ENCODE results near the gene CEP152.

Gene CEP152

DNA sequence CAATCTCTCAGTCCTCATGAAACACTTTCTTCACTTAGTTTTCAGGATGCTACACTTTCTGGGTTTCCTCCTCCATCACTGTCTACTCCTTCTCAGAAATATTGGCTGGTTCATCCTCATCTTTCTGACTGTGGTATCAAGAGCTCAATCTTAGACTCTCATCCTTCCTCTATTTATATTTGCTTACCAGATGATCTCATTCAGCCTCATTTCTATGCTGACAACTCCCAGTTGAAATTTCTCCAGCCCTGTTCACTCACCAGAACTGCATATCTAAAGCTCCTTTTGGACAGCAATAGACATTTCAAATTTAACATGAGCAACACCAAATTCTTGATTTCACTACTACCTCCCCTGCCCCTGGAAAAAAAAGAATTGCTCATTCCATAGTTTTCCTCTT is 117.4 kb downstream of the CEP152 start:
- Histone ChIP-seq H3K27ac (ENCODE audit: extremely low read depth, low read depth, low read length) (no peak overlapping the region), H3K36me3 (ENCODE audit: control insufficient read depth in 2 of 2, insufficient read depth in 1 of 2, low read length in 2 of 2) (no peaks in the 10 kb centered on the region), H3K4me3 (ENCODE audit: low read depth, low read length) (no peak overlapping the region), H3K4me1 (ENCODE audit: control insufficient read depth, insufficient read depth, low read length) (no peaks in the 10 kb centered on the region), H3K9me3 (ENCODE audit: control insufficient read depth, insufficient read depth, low read depth, low read length) (no peaks in the 10 kb centered on the region)
- POLR2A ChIA-PET: no interaction called here
- CTCF ChIA-PET: no interaction called here
- TF ChIP-seq, protein P1, sequence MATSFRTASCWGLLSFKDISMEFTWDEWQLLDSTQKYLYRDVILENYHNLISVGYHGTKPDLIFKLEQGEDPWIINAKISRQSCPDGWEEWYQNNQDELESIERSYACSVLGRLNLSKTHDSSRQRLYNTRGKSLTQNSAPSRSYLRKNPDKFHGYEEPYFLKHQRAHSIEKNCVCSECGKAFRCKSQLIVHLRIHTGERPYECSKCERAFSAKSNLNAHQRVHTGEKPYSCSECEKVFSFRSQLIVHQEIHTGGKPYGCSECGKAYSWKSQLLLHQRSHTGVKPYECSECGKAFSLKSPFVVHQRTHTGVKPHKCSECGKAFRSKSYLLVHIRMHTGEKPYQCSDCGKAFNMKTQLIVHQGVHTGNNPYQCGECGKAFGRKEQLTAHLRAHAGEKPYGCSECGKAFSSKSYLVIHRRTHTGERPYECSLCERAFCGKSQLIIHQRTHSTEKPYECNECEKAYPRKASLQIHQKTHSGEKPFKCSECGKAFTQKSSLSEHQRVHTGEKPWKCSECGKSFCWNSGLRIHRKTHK (tag by site-specific recombination; IDR thresholded peaks at IDR 0.05): no peak
- TF ChIP-seq ZNF341 (tag by site-specific recombination; IDR thresholded peaks at IDR 0.05; ENCODE audit: low read depth) (no peak), ZNF423 (tag by site-specific recombination; IDR thresholded peaks at IDR 0.05) (no peak), ZNF214 (tag by site-specific recombination; IDR thresholded peaks at IDR 0.05; ENCODE audit: borderline replicate concordance) (no peak), ZNF140 (tag by site-specific recombination; IDR thresholded peaks at IDR 0.05) (no peak), ZNF24 (tag by site-specific recombination; IDR thresholded peaks at IDR 0.05) (no peak), ZNF791 (tag by site-specific recombination; IDR thresholded peaks at IDR 0.05) (no peak), IKZF3 (tag by site-specific recombination; IDR thresholded peaks at IDR 0.05) (no peak), OSR2 (tag by site-specific recombination; IDR thresholded peaks at IDR 0.05) (no peak), ZNF366 (tag by site-specific recombination; conservative IDR thresholded peaks at IDR 0.05) (no peak), ZBTB1 (tag by site-specific recombination; IDR thresholded peaks at IDR 0.05) (no peak)
- TF ChIP-seq, protein P2, sequence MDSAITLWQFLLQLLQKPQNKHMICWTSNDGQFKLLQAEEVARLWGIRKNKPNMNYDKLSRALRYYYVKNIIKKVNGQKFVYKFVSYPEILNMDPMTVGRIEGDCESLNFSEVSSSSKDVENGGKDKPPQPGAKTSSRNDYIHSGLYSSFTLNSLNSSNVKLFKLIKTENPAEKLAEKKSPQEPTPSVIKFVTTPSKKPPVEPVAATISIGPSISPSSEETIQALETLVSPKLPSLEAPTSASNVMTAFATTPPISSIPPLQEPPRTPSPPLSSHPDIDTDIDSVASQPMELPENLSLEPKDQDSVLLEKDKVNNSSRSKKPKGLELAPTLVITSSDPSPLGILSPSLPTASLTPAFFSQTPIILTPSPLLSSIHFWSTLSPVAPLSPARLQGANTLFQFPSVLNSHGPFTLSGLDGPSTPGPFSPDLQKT (IDR thresholded peaks at IDR 0.05; ENCODE audit: borderline replicate concordance, low read depth, low read length): no peak
- TF ChIP-seq, protein P3, sequence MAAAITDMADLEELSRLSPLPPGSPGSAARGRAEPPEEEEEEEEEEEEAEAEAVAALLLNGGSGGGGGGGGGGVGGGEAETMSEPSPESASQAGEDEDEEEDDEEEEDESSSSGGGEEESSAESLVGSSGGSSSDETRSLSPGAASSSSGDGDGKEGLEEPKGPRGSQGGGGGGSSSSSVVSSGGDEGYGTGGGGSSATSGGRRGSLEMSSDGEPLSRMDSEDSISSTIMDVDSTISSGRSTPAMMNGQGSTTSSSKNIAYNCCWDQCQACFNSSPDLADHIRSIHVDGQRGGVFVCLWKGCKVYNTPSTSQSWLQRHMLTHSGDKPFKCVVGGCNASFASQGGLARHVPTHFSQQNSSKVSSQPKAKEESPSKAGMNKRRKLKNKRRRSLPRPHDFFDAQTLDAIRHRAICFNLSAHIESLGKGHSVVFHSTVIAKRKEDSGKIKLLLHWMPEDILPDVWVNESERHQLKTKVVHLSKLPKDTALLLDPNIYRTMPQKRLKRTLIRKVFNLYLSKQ (tag by site-specific recombination; IDR thresholded peaks at IDR 0.05; ENCODE audit: borderline replicate concordance): no peak

DNA sequence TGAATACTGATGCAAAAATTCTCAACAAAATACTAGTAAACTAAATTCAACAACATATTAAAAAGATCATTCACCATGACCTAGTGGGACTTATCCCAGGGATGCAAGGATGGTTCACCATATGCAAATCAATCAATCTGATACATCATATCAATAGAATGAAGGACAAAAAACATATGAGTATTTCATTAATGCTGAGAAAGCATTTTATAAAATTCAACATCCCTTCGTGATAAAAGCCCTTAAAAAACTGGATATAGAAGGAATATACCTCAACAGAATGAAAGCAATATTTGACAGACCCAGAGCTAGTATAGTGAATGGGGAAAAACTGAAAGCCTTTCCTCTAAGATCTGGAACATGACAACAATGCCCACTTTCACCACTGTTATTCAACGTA is 122.4 kb downstream of the CEP152 start:
- CTCF ChIA-PET: no interaction called here
- no peaks in the 10 kb centered on the region for H3K9me3 ChIP-seq (ENCODE audit: control insufficient read depth, insufficient read depth, low read depth, low read length)
- no peaks in the 10 kb centered on the region for H3K36me3 ChIP-seq (ENCODE audit: control insufficient read depth in 2 of 2, insufficient read depth in 1 of 2, low read length in 2 of 2)
- no peak overlapping the region for H3K27ac ChIP-seq (ENCODE audit: extremely low read depth, low read depth, low read length)
- no peak overlapping the region for H3K4me3 ChIP-seq (ENCODE audit: low read depth, low read length)
- TF ChIP-seq ZNF114 (tag by site-specific recombination; IDR thresholded peaks at IDR 0.05) (no peak), ZNF174 (tag by site-specific recombination; IDR thresholded peaks at IDR 0.05) (no peak), REPIN1 (tag by site-specific recombination; IDR thresholded peaks at IDR 0.05; ENCODE audit: low read depth) (no peak), ZNF239 (tag by site-specific recombination; IDR thresholded peaks at IDR 0.05) (no peak), ZEB2 (tag by site-specific recombination; IDR thresholded peaks at IDR 0.05) (no peak), ZNF292 (tag by site-specific recombination; IDR thresholded peaks at IDR 0.05; ENCODE audit: borderline replicate concordance, low read depth) (no peak), ZNF202 (tag by site-specific recombination; IDR thresholded peaks at IDR 0.05; ENCODE audit: borderline replicate concordance) (no peak)
- TF ChIP-seq, protein P4, sequence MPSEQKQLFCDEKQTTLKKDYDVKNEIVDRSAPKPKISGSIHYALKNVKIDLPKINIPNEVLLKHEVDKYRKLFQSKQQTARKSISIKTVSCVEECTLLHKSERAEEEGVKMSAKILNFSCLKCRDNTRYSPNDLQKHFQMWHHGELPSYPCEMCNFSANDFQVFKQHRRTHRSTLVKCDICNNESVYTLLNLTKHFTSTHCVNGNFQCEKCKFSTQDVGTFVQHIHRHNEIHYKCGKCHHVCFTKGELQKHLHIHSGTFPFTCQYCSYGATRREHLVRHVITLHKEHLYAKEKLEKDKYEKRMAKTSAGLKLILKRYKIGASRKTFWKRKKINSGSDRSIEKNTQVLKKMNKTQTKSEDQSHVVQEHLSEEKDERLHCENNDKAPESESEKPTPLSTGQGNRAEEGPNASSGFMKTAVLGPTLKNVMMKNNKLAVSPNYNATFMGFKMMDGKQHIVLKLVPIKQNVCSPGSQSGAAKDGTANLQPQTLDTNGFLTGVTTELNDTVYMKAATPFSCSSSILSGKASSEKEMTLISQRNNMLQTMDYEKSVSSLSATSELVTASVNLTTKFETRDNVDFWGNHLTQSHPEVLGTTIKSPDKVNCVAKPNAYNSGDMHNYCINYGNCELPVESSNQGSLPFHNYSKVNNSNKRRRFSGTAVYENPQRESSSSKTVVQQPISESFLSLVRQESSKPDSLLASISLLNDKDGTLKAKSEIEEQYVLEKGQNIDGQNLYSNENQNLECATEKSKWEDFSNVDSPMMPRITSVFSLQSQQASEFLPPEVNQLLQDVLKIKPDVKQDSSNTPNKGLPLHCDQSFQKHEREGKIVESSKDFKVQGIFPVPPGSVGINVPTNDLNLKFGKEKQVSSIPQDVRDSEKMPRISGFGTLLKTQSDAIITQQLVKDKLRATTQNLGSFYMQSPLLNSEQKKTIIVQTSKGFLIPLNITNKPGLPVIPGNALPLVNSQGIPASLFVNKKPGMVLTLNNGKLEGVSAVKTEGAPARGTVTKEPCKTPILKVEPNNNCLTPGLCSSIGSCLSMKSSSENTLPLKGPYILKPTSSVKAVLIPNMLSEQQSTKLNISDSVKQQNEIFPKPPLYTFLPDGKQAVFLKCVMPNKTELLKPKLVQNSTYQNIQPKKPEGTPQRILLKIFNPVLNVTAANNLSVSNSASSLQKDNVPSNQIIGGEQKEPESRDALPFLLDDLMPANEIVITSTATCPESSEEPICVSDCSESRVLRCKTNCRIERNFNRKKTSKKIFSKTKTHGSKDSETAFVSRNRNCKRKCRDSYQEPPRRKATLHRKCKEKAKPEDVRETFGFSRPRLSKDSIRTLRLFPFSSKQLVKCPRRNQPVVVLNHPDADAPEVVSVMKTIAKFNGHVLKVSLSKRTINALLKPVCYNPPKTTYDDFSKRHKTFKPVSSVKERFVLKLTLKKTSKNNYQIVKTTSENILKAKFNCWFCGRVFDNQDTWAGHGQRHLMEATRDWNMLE (tag by site-specific recombination; conservative IDR thresholded peaks at IDR 0.05; ENCODE audit: low read depth): no peak
- TF ChIP-seq, protein P5, sequence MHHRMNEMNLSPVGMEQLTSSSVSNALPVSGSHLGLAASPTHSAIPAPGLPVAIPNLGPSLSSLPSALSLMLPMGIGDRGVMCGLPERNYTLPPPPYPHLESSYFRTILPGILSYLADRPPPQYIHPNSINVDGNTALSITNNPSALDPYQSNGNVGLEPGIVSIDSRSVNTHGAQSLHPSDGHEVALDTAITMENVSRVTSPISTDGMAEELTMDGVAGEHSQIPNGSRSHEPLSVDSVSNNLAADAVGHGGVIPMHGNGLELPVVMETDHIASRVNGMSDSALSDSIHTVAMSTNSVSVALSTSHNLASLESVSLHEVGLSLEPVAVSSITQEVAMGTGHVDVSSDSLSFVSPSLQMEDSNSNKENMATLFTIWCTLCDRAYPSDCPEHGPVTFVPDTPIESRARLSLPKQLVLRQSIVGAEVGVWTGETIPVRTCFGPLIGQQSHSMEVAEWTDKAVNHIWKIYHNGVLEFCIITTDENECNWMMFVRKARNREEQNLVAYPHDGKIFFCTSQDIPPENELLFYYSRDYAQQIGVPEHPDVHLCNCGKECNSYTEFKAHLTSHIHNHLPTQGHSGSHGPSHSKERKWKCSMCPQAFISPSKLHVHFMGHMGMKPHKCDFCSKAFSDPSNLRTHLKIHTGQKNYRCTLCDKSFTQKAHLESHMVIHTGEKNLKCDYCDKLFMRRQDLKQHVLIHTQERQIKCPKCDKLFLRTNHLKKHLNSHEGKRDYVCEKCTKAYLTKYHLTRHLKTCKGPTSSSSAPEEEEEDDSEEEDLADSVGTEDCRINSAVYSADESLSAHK (tag by site-specific recombination; IDR thresholded peaks at IDR 0.05): no peak
- H3K4me1 ChIP-seq (ENCODE audit: control insufficient read depth, insufficient read depth, low read length): no peaks in the 10 kb centered on the region
- POLR2A ChIA-PET: no interaction called here

Measured in HEK293 (cell line).